HTR-8/SVneo (cell line): ENCODE results near the gene DPH6.
"Not testable (repeated sequence)": the region's sequence is repeated elsewhere in the genome, so short reads cannot be mapped to it uniquely, and the experiment has no call there.

Experiments
- DNase-seq: peaks from one replicate; pipeline ENCODE4 v3.0.0; 2011; ENCODE audit warnings: low spot score, mixed read lengths; ENCODE audit not compliant: insufficient read length
- FAIRE-seq: peaks from 2 replicates; lab custom pipeline; 2011; peaks lifted over from hg19 to GRCh38; lab: Jason Lieb, UNC

Gene DPH6

GRCh38 chr15:35376707-35377106 lies 169.3 kb downstream of the DPH6 start:
- no peak for FAIRE-seq
- DNase-seq, result no peak

GRCh38 chr15:35374661-35375060 lies 171.3 kb downstream of the DPH6 start:
- DNase-seq (no peak), FAIRE-seq (no peak)

- FAIRE-seq, result no peak
These were observed 183.7 kb downstream of the DPH6 start for GRCh38 chr15:35362195-35362829.

GRCh38 chr15:35358824-35359223 lies 187.1 kb downstream of the DPH6 start:
- DNase-seq (no peak), FAIRE-seq (no peak)

More at GRCh38 chr15:35362195-35362829, 183.7 kb downstream of the DPH6 start:
- DNase-seq, result no peak

DNA sequence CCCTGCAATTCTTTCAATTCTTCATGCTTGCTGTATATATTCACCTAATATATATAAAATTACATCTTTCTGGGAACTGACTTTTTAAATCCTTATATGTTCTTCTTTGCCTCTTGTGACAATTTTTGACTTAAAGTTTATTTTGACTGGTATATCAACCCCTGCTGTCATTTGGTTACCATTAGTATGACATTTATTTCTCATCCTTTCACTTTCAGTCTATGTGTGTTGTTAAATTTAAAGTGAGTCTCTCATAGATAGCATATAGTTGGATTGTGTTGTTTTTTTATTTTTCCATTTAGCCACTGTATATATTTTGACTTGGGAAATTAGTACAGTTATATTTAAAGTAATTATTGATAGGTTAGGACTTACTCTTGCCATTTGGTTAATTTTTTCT lies 194.9 kb downstream of the DPH6 start:
- FAIRE-seq, result no peak

GRCh38 chr15:35349916-35350315 lies 196.0 kb downstream of the DPH6 start:
- FAIRE-seq (no peak), DNase-seq (no peak)

More for the DNA sequence above, 194.9 kb downstream of the DPH6 start:
- no peak for DNase-seq

DNA sequence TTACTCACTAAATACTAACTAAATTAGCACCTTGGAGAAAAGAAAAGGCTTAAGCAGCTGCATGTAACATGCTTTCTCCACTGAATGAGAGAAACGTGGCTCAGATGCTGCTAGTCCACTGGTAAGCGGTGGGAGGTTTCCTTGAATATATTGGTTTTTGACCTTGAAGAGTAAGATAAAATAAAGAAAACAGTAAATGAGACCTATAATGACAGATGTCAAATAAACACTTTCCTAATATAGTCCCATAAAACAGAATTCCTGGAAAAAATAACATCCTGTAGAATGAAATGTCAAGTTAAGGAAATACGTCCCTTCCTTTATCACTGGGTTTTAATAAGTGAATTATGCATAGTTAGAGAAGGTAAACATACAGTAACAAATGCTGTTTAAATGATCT lies 215.0 kb downstream of the DPH6 start:
- FAIRE-seq, result no peak
- DNase-seq, result no peak

GRCh38 chr15:35330048-35330695 lies 215.8 kb downstream of the DPH6 start:
- no peak for DNase-seq
- no peak for FAIRE-seq

DNA sequence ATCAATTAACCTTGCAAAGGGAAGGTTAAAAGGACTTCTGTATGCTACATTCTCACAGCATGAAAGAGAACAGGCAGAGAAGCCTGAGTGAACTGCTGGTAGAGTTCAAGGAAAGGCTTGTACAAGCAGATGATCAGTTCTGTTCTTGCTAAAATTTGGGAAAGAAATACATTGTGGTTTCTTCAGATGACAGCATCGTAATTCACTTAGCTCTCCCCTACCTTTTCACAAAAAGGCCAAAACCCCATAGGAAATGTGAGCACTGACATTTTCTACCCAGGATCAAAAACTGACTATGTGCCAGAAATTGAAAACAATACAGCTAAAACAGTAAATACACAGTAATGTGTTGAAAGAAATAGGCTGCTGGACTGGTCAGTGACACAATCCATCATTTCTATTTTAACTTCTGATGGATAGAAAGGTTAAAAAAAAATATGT lies 216.4 kb downstream of the DPH6 start:
- DNase-seq, result no peak
- FAIRE-seq, result no peak

GRCh38 chr15:35328836-35329235 lies 217.1 kb downstream of the DPH6 start:
- DNase-seq, FAIRE-seq: not testable (repeated sequence)

- FAIRE-seq (no peak), DNase-seq (no peak)
These were observed 218.2 kb downstream of the DPH6 start for GRCh38 chr15:35327789-35328188.

DNA sequence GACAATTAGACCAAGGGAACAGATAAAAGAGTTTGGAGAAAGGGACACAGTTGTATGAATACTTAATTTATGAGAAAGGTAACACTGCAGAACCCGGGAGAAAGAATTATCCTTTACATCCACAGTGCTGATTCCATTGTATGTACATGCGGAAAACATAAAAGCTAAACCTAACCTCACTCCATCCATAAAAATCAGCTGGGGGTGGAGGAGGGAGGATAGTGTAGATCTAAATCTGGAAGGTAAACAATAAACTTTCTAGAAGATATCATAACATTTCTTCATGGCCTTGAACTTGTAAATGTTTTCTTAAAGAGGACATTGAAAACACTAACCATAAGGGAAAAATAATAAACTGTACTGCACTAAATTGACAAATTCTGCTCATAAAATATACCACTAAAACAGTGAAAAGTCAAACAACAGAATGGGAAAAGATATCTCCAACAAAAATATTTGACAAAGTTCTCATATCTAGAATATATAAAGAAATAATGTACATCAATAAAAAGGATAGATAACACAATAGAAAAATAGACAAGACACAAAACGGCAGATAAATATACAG lies 220.5 kb downstream of the DPH6 start:
- FAIRE-seq, result no peak

GRCh38 chr15:35323141-35323540 lies 222.8 kb downstream of the DPH6 start:
- FAIRE-seq (no peak), DNase-seq (no peak)

More for the DNA sequence above, 220.5 kb downstream of the DPH6 start:
- DNase-seq, result no peak

DNA sequence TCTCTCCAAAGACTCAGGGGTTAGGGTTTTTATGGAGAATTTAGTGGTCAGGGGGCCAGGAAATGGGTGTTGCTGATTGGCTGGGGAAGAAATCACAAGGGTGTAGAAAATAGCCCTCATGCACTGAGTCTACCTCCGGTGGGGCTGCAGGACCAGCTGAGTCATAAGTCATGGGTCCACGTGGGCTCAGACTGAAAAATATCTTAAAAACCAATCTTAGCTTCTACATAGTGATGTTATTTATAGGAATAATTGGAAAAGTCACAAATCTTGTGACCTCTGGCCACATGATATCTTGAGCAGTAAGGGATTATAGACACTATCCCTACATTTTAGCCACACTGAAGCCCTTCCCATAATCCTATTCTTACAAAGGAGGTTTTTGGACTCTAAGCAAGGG lies 224.0 kb downstream of the DPH6 start:
- FAIRE-seq, result no peak

DNA sequence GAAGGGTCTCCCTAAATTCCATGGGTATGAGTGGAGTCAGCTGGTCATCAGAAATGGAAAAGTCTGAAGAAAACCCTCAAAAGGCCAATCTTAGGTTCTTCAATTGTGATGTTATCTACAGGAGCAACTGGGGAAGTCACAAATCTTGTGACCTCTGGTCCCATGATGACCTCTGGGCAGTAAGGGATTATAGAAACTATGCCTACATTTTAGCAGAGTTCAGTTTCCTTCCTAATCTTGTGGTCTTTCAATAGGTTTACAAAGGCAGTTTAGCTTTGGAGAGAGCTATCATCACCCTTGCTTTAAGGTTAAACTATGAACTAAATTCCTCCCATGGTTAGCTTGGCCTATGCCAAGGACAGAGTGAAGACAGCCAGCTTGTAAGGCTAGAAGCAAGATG lies 225.1 kb downstream of the DPH6 start:
- no peak for FAIRE-seq

More for the DNA sequence above, 224.0 kb downstream of the DPH6 start:
- DNase-seq, result no peak

More for the DNA sequence above, 225.1 kb downstream of the DPH6 start:
- no peak for DNase-seq
